ENCODE results near the gene SORBS2.

SORBS2 gene

DNA sequence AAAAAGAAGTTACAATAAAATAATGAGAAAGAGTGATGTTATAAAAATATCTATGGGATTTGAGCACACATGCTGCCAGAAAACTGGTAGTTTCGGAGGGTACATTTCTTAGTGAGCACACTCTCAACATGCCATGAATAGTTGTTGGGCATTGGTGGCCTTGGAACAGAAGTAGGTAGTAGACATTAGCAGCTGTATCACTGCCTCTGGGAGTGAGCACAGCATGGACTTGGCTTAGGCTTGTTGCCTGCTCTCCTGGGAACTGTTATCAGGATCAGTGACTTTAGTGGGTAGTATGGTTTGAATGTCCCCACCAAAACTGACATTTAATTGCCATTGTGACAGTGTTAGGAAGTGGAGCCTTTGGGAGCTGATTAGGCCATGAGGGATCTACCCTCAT, 263.4 kb downstream of the SORBS2 start:
- TF ChIP-seq, protein P1, sequence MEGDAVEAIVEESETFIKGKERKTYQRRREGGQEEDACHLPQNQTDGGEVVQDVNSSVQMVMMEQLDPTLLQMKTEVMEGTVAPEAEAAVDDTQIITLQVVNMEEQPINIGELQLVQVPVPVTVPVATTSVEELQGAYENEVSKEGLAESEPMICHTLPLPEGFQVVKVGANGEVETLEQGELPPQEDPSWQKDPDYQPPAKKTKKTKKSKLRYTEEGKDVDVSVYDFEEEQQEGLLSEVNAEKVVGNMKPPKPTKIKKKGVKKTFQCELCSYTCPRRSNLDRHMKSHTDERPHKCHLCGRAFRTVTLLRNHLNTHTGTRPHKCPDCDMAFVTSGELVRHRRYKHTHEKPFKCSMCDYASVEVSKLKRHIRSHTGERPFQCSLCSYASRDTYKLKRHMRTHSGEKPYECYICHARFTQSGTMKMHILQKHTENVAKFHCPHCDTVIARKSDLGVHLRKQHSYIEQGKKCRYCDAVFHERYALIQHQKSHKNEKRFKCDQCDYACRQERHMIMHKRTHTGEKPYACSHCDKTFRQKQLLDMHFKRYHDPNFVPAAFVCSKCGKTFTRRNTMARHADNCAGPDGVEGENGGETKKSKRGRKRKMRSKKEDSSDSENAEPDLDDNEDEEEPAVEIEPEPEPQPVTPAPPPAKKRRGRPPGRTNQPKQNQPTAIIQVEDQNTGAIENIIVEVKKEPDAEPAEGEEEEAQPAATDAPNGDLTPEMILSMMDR (IDR thresholded peaks at IDR 0.05; ENCODE audit: borderline replicate concordance, insufficient read depth, low read depth, low read length): no peak
- no peak overlapping the region for H3K4me3 ChIP-seq (ENCODE audit: low read depth, low read length)

DNA sequence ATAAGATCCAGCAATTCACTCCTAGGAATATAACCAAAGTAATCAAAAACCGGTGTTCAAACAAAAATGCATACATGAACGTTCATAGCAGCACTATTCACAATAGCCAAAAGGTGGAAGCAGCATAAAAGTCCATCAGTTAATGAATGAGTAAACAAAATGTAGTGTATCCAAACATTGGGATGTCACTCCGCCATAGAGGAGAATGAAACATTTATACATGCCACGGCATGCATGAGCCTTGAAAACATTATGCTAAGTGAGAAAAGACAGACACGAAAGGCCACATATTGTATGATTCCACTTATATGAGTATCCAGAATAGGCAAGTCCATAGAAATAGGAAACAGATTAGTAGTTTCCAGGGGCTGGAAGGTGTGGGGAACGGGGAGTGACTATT, 265.7 kb downstream of the SORBS2 start:
- no peak overlapping the region for H3K4me3 ChIP-seq (ENCODE audit: low read depth, low read length)
- TF ChIP-seq, protein P1 (IDR thresholded peaks at IDR 0.05; ENCODE audit: borderline replicate concordance, insufficient read depth, low read depth, low read length): no peak

DNA sequence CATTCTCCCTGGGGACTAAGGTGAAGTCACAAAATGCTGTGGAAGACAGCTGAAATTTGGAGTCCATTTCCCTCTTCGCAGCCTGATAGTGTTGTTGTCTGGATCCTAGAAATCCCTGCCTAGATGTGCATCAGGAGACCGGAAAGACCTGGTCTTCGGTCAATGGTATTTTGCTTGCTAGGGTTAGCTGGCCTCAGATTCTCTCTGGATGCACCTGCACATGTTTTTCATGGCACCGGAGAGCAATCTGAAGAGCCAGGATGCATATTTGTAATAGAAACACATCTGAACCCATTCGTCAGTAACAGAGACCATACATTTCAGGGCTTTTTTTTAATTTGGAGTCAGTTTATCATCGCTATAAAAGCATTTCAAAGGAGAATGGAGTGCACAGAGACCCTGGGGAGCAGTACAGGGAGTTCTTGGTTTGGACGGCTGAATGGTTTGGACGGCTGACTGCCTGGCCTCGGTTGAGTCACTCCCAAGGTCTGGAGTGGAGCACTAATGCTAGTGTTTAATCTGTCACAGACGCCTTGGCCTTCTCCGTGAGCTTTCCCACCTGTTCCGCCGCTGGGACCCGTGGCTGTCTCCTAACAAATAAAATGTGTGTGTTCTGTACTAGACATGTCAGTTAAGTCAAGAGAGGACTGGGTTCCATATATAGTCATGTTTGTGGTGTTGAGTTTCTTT, 269.2 kb downstream of the SORBS2 start:
- TF ChIP-seq, protein P1 (IDR thresholded peaks at IDR 0.05; ENCODE audit: borderline replicate concordance, insufficient read depth, low read depth, low read length): no peak
- no peak overlapping the region for H3K4me3 ChIP-seq (ENCODE audit: low read depth, low read length)

DNA sequence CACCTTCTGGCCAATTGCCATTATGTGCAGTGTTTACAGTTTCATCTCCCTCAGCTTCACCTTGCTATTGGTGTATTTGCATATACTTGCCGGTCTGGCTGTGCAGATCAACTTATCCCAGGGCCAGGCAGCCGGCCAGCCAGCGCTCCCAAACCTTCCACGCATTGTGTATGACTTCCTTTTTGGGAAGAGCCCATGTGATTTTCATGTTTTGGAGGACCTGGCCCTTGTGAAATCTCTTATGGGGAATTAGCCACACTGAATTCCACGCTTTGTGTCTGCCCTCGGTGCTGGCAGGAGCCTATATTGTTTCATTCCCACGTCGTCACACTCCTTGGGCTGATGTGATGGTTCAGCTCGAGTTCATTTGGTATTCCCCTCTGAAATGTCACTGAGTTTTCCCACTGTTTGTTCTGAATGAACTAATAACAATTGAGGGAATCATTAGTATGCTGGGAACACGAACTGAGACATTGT, 270.7 kb downstream of the SORBS2 start:
- TF ChIP-seq, protein P1 (IDR thresholded peaks at IDR 0.05; ENCODE audit: borderline replicate concordance, insufficient read depth, low read depth, low read length): no peak
- no peak overlapping the region for H3K4me3 ChIP-seq (ENCODE audit: low read depth, low read length)

DNA sequence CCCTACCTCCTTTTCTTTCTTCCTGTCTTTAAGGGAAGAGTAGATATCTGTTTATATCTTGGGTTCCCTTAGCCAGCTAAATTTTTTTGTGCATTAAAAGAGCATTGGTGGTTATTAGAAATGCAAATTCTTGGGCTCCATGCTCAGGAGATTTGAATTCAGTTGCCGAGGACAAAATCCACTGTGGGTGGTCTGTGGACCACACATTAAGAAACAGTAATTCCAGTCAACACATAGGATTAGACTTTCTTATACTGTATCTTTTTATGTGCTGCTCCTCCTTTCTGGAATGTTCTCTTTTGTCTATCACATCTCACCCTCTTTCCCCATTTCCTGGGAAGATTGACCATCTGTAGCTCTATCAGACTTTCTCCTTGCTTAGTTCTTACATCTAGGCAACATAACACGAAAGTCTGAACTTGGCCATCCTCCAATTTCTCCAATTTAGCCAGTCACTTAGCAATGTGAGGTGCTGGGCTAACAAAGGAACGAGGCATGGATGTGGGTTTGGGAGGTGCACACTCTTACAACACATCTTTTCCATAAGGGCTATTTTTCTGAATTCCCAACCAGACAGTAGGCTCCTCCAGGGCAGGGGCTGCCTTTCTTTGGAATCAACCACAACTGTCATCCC, 271.4 kb downstream of the SORBS2 start:
- TF ChIP-seq, protein P1 (IDR thresholded peaks at IDR 0.05; ENCODE audit: borderline replicate concordance, insufficient read depth, low read depth, low read length): no peak

DNA sequence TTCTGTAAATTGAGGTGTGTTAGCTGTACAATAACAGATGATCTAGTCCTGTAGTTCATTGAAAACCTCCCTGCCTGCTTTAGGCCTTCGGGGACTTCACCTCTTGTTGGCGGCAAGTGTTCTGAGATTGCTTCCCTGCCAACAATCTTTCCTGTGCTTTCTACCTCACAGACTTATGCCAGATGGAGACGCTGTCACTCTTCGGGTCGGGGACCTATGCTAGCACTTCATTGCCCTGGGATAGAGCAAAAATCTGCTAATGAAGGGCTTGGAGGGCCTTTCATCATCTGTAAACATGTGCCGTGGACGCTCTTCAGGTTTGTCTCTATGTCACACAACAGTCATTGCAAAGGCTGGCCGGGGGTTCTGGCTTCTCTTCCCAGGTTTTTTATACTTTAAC, 272.0 kb downstream of the SORBS2 start:
- no peak overlapping the region for H3K4me3 ChIP-seq (ENCODE audit: low read depth, low read length)
- TF ChIP-seq, protein P1 (IDR thresholded peaks at IDR 0.05; ENCODE audit: borderline replicate concordance, insufficient read depth, low read depth, low read length): no peak

More for the DNA sequence above, 271.4 kb downstream of the SORBS2 start:
- no peak overlapping the region for H3K4me3 ChIP-seq (ENCODE audit: low read depth, low read length)

DNA sequence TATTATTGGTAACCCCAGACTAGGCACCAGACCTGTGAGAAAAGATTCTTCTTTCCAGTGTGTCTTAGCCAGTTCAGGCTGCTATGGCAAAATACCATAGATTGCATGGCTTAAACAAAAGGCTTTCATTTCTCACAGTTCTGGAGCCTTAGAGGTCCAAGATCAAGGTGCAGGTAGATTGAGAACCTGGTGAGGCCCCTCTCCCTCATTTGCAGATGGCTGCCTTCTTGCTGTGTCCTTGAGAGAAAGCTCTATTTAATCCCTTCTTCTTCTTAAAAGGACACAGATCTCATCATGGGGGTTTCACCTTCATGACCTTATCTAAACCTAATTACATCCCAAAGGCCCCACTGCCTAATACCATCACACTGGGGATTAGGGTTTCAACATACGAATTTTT, 273.2 kb downstream of the SORBS2 start:
- H3K4me3 ChIP-seq (ENCODE audit: low read depth, low read length): no peak overlapping the region
- TF ChIP-seq, protein P1 (IDR thresholded peaks at IDR 0.05; ENCODE audit: borderline replicate concordance, insufficient read depth, low read depth, low read length): no peak
